ENCODE results near the gene DPAGT1.
"Not testable (repeated sequence)": the region's sequence is repeated elsewhere in the genome, so short reads cannot be mapped to it uniquely, and the experiment has no call there.

DPAGT1 gene

DNA sequence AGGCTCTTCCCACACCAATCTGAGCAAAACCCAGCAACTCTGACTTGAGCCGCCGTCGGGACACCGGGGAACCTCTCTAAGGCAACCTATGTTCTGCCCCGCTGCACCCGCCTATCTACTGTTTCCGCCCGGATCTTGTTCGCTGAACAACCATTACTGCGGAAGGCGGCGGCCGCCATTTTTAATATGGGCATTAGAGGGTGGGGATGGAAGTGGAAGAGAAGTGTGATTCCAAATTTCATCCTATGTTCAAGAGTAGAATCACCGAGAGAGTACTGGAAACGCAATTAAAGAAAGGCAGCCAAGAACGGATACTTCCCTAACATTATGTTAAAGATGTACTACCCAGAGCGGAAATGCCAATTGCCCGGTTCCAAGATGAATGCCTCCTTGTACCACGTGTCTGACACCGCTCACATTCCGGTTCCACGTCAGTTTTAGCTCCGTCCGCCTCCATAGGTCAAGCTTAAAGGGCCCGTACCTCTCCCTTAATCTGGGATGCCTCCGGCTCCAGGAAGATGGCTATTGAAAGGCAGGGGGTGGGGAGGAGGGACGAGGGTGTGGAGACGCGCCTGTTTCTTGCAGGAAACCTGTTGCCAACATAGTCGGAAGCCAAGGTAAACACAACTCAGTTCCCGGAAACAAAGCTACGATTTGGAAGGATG, at the start of gene DPAGT1:
Gene DPAGT1, minus strand, starts transcription at position 95 of the 665 bp plus-strand sequence. CDS start 198 bp downstream, outside the sequence.
- peak; percentile 80 to 83 for DNase-seq (ENCODE audit: low read depth in 2 of 2)

DNA sequence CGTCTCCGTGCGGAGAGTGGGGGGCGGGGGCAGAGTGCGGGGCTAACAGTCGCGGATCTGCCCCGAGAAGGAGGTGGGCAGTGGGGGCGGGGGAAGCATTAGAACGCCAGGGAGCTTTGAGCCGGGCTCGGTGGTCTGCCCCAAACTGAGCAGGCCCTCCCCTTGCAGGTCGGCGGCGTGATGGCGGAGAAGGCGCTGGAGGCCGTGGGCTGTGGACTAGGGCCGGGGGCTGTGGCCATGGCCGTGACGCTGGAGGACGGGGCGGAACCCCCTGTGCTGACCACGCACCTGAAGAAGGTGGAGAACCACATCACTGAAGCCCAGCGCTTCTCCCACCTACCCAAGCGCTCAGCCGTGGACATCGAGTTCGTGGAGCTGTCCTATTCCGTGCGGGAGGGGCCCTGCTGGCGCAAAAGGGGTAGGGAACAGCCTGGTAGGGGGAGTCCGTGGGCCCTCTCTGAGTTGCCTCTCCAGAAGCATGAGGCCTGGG, 48.2 kb upstream of the DPAGT1 start:
- no peak for DNase-seq (ENCODE audit: low read depth in 2 of 2)

DNA sequence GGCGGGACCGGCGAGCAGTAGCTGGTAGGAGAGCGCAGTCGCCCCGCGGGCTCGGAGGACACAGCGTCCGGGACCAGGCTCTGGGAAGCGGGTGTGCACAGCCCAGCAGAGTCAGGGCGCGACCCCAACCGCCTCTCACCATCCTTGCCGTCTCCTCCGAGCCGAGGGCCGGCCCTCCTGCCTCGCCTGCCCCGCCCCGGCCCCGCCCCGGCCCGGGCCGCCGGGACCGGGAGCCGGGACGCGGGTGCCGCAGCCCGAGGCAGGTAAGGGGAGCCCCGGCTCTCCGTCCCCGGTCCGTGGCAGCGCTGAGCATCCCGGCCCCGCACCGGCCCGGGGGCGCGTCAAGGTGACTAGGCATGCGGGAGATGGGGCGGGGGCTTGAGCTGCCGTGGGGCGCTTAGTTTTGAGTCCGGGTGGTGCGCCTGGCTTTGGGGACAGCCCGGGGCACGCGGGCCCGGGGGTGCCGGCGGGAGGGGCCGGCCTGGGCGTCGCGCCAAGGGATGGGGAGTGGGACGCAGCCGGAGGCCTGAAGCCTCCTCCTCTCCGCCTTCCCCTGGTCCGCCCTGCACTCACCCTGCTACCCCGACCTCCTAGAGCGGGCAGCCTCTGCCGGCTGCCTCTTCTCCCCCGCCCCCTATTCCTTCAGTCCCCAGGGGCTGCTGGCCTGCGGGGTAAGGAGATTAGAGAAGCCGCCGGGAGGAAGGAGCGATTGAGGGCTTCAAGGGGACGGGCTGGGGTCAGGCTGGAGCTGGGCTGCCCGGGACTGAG, 47.5 kb upstream of the DPAGT1 start, which contains the start of gene ABCG4:
Gene ABCG4, plus strand, starts transcription at position 35 of the 768 bp plus-strand sequence. CDS start 914 bp downstream, outside the sequence.
- peak in 1 of 2 donors; percentile 11 for DNase-seq (ENCODE audit: low read depth in 2 of 2)

DNA sequence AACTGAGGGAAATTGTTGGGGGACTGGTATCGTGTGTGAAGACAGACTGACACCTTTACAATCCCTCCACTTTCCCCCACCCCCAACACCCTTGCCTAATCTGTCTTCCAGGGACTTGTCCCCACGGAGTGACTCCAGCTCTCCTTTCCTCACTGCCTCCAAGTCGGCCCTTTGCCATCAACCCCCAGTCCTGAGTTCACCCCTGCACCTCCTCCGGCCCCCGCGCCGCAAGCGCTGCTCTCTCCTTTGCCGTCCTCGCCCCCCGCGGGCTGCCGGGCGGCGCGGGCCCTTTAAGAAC, 47.0 kb upstream of the DPAGT1 start:
- DNase-seq (ENCODE audit: low read depth in 2 of 2), result no peak

DNA sequence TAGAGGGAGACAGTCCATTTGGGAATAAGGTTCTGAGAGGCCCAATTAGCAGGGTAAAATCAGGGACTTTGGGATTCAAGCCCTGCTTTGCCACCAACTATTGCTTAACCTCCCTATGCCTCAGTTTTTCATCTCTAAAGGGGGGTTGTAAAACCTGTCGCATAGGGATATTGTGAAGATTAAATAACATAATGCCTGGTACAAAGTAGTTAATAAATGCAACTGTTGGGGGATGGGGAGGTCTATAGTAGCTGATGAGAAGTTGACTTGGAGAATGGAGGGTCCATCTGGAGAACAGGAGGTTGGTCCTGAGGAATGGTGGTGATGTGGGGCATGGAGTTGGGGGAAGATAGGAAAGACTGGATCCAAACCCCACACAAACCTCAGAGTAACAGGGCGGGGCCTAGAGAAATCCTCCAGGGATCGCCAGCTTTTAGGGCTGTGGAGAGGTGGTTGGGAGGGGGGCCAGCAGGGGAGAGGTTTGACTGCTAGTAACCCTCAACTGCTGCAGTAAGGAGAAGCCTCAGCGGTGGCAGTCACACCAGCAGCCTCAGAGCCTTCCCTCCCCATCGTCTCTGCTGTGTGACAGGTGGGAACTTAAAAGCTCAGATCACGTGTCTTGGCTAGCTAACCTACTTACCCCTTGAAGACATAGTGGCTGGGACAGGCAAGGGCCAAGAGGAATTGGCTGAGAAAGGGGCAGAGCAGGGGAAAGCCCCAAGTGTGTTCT, 46.1 kb upstream of the DPAGT1 start:
- no peak for DNase-seq (ENCODE audit: low read depth in 2 of 2)

DNA sequence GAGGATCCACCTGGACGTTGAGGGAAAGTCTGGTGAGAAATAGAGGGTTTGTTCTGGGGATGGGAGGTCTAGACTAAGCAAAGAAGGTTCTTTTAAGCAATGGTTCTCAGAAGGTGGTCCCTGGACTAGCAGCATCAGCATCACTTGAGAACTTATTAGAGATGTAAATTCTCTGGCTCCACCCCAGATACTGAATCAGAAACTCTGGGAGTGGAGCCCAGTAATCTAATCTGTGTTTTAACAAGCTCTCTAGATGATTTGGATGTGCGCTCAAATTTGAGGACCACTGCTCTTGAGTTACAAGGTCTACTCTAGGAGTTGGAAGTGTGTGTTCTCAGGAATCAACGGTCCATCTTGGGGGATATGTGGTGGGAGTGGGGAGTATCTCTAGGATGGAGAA, 43.9 kb upstream of the DPAGT1 start:
- no peak for DNase-seq (ENCODE audit: low read depth in 2 of 2)

DNA sequence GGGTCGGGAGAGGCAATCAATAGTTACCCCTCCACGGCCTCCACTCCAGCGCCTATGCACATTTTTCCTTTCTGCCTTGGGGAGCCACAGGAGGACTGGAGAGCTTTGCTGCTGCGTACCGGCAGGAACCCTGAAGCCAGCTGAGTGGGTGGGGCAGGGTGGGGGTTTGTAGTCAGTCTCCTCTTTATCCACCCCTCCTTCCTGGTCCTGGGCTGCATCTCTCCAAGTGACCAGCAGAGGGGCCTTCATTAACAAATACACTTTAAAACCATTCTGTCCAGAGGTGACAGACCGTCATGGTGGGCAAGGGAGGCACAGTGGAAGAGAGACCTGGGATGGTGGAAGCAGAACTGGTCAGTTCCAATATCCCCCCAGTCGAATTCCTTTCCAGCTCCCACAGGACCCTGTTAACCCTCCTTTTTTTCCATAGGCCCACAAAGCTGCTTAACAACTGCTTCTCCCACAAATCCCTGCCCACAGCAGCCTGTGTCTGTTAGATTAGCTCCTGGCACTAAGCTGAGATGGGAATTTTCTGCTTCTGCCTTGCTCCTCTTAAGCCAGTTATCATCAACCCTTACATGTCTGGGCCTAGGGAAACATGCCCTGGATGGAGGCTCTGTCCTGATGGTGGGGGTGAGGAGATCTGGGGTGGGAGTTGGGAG, 43.3 kb upstream of the DPAGT1 start:
- DNase-seq (ENCODE audit: low read depth in 2 of 2), result peak in 1 of 2 donors; percentile 9

DNA sequence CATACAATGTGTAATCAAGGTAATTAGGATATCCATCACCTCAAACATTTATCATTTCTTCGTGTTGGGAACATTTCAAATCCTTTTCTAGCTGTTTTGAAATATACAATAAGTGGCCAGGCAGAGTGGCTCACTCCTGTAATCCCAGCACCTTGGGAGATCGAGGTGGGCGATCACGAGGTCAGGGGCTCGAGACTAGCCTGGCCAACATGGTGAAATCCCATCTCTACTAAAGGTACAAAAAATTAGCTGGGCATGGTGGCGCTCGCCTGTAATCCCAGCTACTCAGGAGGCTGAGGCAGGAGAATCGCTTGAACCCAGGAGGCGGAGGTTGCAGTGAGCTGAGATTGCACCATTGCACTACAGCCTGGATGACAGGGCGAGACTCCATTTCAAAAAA, 37.6 kb upstream of the DPAGT1 start:
- DNase-seq (ENCODE audit: low read depth in 2 of 2), result not testable (repeated sequence)

DNA sequence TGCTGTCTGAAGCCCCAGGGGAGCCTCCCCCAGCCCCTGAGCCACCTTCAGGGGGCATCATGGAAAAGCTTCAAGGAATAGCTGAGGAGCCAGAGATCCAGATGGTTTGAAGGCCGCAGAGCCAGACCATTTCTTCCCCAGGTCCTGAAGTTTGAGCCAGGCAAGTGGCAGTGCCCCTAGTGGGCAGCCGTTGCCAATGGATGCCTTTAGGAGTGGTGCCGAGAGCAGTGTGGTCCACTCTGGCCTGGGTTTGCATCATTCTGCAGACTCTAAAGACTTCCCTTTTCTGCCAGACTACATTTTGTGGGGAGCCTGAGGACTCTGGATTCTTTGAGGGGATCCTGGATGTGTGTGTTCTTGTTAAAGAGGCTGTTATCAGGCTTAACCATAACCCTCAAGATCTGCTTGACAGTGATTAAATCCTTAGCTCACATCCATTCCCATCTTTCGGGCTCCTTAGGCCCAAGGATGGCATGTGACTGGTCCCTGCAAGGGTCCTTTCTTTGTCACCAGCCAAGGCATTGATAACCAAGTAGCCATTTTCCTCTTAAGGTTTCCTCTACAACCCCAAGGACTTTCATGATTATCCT, 32.8 kb upstream of the DPAGT1 start:
- DNase-seq (ENCODE audit: low read depth in 2 of 2), result no peak

DNA sequence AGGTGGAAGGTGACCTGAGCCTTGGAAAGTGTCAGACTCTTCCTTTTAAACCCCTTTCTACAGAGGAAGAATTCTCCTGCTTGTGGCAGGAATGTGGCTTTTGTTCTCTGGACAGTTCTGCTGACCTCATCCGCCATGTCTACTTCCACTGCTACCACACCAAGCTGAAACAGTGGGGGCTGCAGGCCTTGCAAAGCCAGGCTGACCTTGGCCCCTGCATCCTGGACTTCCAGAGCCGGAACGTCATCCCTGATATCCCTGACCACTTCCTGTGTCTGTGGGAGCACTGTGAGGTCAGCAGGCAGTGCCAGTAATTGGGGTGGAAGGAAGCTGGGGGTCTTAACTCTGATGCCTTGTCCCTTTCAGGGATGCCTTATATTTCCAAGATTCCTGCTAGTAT, 29.0 kb upstream of the DPAGT1 start:
- DNase-seq (ENCODE audit: low read depth in 2 of 2), result no peak

DNA sequence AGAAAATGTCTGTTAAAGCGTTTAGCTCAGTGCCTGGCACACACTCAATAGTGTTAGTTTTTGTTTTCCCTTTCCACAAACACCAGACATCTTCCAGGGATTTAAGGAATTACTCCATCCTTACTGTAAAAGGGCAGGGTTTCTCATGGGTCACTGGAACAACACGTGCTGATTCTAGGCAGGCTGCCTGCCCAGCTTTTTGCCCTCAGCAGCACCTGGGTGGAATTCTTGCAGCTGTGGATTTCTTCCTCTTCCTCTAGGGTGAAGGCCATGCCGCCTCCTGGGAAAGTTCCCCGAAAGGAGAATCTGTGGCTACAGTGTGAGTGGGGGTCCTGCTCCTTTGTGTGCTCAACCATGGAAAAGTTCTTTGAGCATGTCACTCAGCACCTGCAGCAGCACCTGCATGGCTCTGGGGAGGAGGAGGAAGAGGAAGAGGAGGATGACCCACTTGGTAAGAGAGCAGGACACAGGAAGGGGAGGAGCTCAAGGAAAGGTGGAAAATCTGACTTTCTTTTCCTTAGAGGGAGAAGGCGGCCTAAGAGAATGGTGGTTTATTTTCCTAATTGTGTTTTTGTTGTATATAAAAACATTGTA, 25.1 kb upstream of the DPAGT1 start:
- no peak for DNase-seq (ENCODE audit: low read depth in 2 of 2)

DNA sequence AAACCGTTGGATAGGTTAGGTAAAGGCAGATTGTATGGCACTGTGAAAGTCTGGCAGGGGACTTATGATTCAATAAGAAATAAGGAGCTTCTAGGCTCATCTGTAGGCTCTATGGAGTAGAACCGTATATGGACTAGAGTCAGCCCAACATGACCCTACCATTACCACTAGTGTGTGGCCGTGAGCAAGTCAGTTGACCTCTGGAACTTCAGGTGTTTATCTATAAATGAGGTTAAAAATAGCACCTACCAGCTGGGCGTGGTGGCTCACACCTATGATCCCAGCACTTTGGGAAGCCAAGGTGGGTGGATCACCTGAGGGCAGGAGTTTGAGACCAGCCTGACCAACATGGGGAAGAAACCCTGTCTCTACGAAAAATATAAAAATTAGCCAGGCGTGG, 24.2 kb upstream of the DPAGT1 start:
- no peak for DNase-seq (ENCODE audit: low read depth in 2 of 2)

DNA sequence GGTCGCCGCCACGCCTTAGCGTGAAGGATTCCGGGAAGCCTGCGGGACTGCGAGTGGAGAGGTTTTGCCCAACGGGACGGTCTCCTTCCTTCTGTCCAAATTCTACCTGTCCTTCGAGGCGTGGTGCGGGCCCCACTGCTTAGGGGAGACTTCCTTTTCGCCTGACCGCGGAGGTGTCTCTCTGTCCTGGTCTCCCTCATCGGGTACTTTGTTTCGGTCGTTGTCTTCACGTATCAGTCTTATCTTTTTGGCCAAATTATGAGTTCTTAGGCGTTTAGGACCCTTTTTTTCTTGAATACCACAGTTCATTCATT, 20.1 kb upstream of the DPAGT1 start:
- DNase-seq (ENCODE audit: low read depth in 2 of 2), result no peak

DNA sequence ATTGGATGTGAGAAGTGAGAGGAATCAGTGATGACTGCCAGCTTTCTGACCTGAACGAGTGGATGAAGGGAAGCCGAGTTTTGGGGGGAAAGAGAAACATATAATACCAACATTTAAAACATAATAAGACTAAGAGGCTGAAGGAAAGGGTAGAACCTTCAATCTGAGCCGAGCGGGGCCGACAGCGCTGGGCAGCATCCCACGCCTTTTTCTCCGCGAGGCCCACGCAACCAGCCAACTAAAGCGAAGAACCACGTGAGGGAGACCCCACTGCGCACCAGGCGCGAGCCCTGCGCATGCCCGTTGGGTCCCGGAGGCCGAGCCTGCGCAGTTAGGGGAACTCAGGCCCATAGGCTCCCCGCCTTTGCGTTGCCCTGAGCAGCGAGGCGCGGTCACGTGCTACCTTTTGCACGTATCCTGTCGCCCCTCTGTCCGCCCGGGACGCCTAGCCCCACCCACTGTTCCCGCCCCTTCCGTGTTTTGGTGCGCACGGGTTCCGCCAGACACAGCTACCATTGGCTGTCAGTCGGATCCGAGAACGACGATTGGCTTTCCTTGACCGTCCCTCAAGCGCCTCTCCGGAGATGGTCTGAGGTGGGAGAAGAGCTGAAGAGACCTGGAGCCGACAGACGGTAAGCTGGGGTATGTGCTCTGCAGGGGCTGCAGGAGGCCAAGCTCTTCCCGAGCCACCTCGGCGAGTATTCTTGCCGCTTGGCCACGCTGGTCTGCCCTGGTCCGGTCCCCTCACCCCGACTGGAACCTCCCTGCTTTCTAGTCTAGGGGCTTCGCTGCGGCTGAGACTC, 19.6 kb upstream of the DPAGT1 start, which contains the start of gene HINFP:
Gene HINFP, plus strand, starts transcription at position 573 of the 803 bp plus-strand sequence. CDS start 5,365 bp downstream, outside the sequence.
- DNase-seq (ENCODE audit: low read depth in 2 of 2), result peak; percentile 99 to 100

DNA sequence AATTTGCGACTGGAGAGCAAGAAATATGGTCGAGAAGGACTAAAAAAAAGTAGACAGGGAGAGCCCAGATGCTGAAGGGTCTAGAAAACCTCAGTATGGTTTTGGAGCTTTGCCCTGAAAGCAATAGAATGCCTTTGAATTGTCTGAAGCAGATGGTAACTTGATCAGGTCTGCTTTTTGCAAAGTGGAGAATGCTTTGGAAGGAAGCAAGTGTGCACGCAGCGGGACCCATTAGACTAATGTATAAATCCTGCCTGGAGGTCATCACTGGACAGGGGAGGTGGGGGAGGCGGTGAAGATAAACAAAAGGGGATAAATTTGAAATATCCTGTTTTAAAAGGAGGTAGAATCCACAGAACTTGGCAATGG, 19.0 kb upstream of the DPAGT1 start:
- no peak for DNase-seq (ENCODE audit: low read depth in 2 of 2)

DNA sequence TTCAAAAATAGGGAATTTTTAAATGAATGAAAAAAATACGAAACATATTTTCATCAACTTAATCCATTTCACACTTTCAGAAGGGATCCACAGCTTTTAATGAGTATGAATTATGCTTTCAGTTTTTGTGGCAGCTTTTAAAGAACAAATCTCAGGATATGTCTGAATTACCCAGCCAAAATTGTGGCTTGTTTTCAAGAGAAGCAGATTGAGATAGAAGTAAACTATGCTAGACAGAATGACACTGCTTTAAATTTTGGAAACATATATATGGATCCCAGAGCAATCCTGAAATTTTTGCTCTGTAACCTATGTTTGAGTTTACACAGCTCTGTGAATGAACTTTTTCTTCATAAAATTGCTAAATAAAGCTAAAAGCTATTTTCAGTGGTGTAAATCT, 17.3 kb upstream of the DPAGT1 start:
- no peak for DNase-seq (ENCODE audit: low read depth in 2 of 2)

DNA sequence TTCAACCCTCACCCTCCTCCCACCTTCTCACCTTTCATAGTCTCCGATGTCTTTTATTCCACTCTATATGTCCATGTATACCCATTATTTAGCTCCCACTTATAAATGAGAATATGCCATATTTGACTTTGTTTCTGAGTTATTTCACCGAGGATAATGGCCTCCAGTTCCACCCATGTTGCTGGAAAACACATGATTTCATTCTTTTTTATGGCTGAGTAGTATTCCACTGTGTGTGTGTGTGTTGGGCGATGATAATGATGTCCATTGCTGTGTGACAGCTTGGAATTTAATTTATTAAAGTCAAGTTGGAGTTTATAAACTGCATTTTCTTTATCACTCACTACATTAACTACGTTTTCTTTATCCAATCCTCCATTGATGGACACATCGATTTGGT, 16.6 kb upstream of the DPAGT1 start:
- no peak for DNase-seq (ENCODE audit: low read depth in 2 of 2)

DNA sequence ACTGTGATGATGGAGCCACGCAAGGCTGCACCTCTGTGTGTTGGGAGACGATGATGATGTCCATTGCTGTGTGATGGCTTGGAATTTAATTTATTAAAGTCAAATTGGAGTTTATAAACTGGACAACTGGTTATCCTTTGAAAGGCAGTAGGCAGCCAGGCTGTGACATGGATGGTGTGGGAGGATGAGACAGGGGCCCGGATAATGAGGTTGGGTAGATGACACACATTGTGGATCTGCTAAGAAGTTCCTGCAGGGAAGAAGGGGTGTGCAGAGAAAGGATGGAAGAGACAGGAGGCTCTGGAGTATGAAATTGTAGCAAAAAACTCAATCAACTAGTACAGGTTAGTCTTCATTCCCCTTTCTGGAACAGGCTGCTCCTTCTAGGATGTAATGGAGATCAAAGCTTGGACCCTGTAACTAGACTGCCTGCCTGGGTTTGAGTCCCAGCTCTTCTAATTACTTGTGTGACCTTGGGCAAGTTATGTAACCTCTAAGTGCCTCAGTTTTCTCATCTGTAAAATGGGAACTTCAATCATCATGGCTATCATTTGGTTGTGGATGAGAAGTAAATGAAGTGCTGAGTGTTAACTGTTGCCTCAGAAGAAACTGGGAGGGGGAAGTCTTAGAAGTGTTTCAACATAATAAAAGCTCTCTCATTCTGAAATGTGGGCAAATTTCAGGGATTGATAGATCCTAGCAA, 15.5 kb upstream of the DPAGT1 start:
- DNase-seq (ENCODE audit: low read depth in 2 of 2), result no peak

DNA sequence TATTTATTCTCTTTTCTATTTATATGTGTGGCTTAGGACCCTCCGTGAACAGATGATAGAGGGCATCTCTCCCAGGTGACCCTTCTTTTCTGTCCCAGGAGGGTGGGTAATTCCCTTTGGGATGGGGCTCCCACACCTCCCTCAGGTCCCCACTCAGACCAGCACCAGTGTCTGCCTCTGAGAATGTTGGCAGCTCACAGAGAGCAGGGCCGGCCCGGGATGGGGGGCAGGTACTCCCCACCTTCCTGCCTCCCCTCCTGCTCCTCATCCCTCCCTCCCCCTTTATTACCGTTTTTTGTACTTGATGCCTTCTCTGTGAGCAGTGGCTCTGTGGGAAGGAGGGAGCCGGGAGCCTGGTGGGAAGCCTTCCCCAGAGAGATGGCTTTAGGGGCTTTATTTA, 14.9 kb upstream of the DPAGT1 start:
- no peak for DNase-seq (ENCODE audit: low read depth in 2 of 2)

DNA sequence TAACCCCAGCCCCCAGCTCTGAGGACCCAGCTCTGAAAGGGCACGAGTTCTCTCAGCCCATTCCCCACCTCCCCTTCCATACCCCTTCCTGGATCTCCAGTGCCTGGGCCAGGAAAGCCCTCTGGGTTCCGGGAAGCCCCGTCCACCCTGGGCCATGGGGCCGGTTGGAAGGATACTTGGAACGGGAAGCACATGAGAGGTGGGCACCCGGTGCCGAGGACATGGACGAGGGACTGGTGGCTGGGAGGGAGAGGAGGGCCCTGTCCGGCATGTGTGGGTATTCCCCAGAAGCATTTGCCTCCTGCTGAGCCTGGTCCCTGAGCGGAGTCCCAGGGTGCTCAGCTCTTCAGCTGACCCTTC, 14.6 kb upstream of the DPAGT1 start:
- no peak for DNase-seq (ENCODE audit: low read depth in 2 of 2)

All from stimulated activated CD4-positive, alpha-beta T cell treated with anti-CD3 and anti-CD28 coated beads, Interleukin-15, amount 100 ng/mL, for 48 hours (primary cell).